ACHN (cell line): Measurements from ENCODE around the gene PDP2.
A peak's percentile ranks its signal among the peaks of the same experiment; 100 is the strongest.
"Not testable (repeated sequence)": the region's sequence is repeated elsewhere in the genome, so short reads cannot be mapped to it uniquely, and the experiment has no call there.

Source experiments
- DNase-seq: peaks from one replicate; pipeline ENCODE4 v3.0.0-alpha.2; 2015
- in situ Hi-C: cut with HindIII; loops from 2 replicates; pipeline ENCODE4 v1.10.0; 2017; ENCODE audit warnings: low sequenced_read_pairs, low pct_ligation_motif_present, low pct_unique_long_range_greater_than_20kb

The PDP2 gene

DNA sequence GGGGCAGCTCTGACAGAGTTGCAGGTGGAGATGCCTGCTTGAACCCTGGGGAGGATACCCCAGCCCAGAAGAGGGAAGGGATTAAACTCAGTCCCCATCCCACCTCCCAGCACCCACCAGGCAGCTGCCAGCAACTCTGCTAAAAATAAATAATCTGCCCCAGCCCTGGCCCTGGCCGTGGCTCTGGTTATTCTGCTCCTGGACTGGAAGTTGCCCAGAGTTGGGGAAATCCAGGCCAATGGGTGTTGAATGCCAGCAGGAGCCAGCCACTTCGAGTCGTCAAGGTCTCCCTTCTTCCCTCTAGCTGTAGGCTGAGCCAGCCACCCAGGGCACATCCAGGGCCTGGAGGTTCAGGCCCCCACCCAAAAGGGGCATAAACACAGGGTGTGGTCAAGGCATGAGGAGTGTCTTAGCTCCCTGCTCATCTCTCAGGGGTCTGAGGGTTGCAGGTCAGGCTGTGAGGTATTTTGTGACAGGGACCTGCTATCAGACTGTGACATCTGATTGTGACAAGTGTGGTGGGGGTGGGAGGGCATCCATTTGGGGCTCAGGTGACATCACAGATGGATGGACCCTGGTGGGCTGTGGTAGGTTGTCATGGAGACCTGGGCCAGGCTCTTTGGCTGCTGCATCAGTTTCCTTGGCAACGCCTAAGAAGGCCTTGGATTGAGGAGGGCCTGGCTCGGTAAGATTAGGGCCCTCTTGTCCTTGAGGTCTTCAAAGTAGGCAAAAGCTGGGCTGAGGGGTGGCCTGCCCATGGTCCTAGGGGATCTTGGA lies 46.0 kb downstream of the PDP2 start:
- in situ Hi-C loops, result no loop called here
- peak; percentile 62 for DNase-seq

DNA sequence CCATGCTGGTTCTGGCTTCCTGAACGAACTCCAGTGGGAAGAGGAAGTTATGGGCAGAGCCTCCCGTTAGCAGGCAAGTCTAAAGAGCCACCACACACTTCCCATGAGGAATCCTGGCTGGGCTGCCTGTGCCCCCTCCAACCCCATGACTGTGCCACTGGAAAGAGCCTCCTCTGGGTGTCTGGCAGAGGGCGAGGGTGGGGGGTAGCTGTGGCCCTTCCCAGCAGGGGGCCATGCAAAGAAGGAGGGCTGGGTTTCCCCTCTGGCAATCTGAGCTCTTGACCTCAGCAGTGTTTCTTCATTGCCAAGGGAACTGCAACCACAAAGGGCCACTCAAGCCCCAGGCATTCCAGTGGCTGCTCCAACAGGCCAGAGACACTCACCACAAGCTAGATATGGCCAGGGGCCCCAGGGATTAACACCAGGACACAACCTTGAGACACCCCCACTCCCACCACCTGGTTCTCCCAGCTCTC lies 46.7 kb downstream of the PDP2 start:
- DNase-seq, result peak; percentile 99

DNA sequence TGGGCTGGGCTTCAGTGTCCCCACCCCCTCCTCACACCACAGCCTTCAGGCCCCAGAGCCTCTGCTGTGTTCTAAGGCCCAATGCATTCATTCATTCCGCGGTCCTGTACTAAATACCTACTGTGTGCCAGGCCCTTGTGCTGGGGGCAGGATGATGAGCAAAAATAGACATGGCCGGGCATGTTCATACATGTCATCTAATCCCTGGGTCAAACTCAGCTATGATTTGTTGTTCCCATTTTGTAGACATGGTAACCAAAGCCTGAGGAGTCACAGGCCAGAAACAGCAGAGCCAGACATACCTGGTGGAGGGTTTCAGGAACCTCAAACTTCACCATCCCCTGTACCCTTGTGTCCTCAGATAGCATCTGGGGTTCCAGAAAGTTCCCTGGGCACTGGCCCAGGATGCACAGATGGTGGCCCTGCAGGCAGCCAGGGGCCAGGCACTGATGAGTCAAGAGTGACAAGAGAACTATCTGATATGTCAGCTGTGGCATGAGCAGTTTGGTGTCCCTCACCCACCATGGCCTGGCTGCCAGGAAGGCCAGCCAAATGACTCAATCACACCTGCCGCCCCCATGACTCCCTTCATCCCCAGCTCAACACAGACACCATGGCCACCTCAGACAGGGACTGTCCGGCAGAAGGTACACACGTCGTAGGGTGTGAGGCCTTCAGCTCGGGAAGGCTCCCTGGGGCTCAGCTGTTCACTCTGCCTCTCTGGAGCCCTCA lies 47.8 kb downstream of the PDP2 start:
- in situ Hi-C loops, result no loop called here
- DNase-seq, result peak; percentile 50

More for the DNA sequence above, 46.7 kb downstream of the PDP2 start:
- in situ Hi-C loops, result no loop called here

DNA sequence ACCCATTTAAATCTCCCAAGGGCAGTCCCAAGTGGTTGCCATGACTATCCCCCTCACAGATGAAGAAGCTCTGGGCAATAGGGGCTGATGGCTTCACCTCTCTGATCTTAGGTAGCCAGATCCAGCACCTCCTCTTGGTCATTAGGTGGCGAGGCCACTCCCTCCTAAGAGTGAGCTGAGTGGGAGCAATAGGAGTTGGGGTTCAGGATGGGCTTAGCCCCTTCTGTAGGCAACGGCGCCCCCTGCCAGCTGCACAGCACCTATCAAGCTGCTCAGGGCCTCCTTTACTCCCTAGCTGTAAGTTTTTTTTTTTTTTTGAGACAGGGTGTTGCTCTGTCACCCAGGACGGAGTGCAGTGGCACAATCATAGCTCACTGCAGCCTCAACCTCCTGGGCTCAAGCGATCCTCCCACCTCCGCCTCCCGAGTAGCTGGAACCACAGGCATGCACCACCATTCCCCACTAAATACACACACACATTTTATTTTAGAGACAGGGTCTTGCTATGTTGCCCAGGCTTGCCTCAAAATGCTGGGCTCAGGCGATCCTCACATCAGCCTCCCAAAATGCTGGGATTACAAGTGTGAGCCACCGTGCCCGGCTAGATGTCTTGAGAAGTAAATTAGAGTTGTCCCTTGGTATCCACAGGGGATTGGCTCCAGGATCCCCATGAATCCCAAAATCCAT lies 48.5 kb downstream of the PDP2 start:
- in situ Hi-C loops, result no loop called here
- peak; percentile 82 for DNase-seq

DNA sequence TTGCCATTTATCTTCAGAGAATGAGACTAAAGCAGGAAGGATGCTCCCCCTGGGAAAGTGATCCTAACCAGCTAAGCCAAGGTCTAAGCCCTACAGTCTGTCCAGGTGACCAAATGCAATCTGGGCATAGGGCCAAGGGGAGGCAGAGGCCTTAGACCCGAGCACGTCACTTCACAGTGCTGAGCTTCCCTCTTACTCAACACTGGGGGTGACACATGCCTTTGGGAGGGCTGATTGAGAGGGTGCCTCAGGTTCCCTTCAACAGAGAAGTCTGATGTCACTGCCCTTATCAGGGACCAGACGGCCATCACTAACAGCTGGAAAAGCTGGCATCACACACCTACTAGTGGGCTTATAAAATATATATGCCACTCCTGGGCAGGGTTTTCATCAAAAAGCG lies 49.9 kb downstream of the PDP2 start:
- in situ Hi-C loops, result no loop called here
- peak; percentile 71 for DNase-seq

DNA sequence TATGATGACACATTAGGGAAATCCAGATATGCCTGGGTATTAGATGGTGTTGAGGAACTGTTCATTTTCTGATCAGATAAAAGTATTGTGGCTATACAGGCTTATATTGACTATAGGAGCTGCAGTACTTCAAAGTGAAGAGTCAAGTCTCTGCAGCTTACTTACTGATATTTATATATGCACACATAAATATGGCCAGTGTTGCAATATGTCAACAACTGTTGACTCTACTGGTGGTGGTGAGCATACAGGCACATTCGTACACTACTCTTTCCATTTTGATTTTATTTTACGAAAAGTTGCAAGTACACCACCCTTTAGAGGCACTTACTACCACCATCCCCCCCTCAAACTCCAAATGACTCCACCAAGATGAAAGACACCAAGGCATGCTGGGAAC lies 51.4 kb downstream of the PDP2 start:
- no peak for DNase-seq
- in situ Hi-C loops, result no loop called here

DNA sequence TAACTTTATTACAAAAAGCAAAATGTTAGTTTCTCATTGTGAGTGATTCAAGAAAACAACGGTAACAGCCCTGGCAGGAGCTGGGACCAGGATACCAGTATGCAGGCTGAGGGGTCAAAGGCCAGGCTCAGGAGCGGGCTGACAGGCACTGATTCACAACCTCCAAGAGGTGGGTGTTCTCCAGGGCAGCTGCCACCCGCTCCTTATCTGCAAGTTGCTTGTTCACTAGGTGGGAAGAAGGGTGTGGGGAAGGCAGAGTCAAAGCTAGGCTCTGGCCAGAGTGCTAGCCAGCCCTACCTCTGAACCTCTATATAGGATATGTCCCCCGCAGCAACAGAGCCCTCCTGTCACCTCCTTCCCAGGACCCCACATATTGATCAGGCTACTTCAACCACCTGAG lies 51.8 kb downstream of the PDP2 start:
- in situ Hi-C loops, result no loop called here
- DNase-seq, result no peak

DNA sequence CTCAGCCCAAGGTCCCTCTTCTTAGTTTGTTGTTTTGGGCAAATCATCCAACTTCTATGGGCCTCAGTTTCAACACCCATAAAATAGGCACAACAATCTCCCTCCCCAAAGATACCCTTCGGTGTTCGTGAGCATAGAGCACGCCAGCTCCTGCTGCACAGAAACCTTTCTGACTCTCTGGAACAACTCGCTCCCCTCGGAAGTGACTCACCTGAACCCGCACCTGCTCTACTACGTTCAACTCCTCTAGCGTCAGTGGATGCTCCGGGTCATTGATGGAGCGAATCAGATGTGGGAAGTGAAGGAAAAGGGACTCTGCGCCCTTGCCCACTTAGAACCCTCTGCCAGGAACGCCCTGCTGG lies 53.4 kb downstream of the PDP2 start:
- in situ Hi-C loops, result no loop called here
- DNase-seq, result peak; percentile 69

DNA sequence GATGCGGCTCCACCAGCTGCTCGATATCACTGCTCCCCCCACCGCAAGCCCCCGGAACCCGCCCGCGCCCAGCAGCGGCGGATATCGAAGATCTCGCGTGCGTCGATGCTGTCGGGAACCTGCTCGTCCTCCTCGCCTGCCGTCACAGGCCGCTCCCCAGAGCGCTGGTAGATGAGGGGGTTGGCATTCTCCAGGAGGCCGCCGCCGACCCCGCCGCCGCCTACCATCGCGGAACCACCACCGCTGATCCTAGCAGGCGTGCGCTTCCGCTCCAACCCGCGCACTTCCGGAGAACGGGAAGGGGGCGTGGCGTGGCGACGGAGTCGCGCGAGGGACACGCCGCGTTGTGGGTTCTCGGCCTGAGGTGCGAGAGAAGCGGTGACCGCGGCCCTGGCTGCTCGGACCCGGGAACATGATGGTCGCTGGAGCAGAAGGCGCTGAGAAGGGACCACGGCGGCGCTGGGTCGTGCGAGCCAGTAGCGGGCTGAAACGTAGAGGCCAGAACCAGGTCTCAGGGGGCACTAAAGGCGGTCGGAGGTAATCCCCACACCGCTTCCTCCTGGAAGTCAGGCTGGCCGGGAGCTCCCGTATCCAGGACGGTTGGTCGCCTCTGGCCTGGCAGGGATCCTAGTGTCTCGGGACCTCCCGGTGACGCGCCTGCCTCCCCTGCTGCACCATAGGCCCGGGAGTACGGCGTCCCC lies 54.0 kb downstream of the PDP2 start, which contains the start of gene CIAO2B:
TSS of gene CIAO2B (minus strand) at position 265 of the 701 bp plus-strand sequence. CDS start at position 227, 38 bp downstream.
- peak; percentile 91 for DNase-seq
- in situ Hi-C loops, result no loop called here

DNA sequence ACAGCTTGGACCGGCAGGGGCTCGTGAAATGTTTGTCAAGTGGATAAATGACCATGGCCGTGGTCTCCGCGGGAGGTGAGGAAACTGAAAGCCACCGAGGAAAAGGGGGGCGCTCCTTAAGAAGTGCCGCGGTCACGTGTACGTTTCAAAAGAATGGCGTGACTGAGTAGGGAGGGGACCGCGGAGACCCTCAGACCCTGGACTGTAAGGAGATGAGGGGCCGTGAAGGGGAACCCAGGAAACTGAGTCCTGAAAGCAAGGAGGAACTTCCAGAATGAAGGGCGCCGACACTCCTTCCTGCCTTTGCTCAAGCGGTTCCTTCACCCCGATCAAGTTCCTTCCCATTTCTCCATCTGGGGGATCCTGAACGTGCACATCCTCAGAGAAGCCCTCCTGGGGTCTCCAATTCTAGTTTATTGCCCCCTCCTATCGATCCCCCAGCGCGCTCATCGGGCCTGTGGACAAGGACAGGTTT lies 54.6 kb downstream of the PDP2 start:
- in situ Hi-C loops, result loop anchor here (5.0 kb wide), 1 partner anchor 38 kb away; no protein-coding TSS in a partner anchor
- not testable (repeated sequence) for DNase-seq

DNA sequence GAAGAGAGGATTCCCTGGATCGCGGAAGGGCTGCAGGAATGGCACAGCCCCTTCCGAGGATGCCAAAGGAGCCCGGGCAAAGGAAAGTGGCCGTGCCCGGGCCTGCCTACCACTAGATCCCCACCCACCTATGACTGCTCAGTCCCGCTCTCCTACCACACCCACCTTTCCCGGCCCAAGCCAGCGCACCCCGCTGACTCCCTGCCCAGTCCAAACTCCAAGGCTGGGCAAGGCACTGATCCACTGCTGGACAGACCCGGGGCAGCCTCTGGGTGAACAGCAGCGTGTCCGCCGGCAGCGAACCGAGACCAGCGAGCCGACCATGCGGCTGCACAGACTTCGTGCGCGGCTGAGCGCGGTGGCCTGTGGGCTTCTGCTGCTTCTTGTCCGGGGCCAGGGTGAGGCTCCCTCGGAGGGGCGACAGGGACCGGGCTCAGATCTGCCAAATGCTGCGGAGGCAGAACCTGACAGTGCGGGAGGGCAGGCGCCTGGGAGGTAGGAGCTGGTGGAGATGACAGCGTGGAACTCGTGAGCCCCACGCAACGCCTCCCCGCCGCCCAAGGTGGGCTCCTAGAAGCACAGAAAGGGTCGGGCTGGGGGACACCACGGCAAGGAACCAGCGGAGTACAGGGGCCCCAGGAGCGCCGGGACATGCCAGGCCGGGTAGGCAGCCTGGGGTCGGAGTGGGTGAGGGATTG lies 55.1 kb downstream of the PDP2 start, which contains the start of gene CES2:
TSS of gene CES2 (plus strand) at position 203 of the 698 bp plus-strand sequence. CDS start at position 323, 120 bp downstream.
- in situ Hi-C loops, result loop anchor here (5.0 kb wide), 1 partner anchor 38 kb away; no protein-coding TSS in a partner anchor
- peak; percentile 88 for DNase-seq

DNA sequence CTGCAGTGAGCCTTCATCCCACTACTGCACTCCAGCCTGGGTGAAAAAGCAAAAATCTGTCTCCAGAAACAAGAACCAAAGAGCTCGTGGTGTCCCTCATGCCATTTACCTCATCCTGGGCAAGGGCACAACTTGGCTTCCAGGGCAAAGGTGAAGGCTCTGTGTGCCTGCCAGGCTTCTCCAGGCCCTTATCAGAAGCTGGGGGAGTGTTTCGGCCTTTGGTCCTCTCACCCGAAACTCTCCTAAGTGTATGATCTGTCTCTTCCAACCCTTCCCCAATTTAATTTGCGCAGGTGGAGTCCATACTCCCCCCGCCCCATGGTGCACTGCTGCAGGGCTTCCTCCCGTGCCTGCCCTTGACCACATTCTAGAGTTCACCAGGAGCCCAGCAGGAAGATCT lies 56.1 kb downstream of the PDP2 start:
- in situ Hi-C loops, result loop anchor here (5.0 kb wide), 1 partner anchor 39 kb away; no protein-coding TSS in a partner anchor
- DNase-seq, result no peak

DNA sequence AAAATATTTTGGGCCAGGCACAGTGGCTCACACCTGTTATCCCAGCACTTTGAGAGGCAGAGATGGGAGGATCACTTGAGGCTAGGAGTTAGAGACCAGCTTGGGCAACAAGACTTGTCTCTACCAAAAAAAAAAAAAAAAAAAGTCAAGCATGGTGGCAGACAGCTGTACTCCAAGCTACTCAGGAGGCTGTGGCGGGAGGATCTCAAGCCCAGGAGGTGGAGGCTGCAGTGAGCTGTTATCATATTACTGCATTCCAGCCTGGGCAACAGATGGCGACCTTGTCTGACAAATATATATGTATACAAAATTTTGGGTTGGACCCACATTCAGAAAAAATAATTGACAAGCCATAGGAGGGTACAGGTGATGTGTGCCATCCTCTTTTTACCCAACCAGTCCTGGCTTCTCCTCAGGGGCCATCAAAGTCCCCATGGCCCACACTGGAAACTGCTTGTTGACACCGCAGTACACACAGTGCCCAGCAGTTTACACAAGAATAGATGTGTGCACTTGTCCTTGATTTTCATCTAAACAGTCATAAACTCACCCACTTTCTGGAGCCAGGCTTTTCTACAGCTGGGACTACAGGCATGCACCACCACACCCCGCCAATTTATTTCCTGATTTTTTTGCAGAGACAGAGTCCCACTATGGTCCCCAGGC lies 56.7 kb downstream of the PDP2 start:
- in situ Hi-C loops, result loop anchor here (5.0 kb wide), 1 partner anchor 40 kb away; no protein-coding TSS in a partner anchor
- no peak for DNase-seq

DNA sequence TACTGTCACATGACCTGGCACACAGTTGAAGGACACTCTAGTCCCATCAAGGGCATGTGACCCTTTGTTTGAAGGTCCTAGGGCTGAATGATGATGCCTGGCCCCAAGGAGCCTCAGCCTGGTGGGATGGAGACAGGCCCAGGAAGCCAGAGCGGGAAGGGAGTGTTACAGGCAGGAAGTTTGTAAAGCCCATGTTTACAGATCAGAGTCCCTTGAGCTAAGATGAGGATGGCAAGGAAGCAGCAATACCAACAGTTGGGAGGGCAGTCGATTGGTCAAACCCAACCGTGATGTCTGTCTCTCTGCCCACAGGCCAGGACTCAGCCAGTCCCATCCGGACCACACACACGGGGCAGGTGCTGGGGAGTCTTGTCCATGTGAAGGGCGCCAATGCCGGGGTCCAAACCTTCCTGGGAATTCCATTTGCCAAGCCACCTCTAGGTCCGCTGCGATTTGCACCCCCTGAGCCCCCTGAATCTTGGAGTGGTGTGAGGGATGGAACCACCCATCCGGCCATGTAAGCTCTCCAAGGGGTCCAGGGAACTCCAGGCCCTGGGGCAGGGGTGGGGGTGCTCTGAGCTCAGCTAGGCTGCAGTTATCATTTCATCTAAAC lies 57.5 kb downstream of the PDP2 start:
- DNase-seq, result no peak
- in situ Hi-C loops, result loop anchor here (5.0 kb wide), 1 partner anchor 41 kb away; no protein-coding TSS in a partner anchor

DNA sequence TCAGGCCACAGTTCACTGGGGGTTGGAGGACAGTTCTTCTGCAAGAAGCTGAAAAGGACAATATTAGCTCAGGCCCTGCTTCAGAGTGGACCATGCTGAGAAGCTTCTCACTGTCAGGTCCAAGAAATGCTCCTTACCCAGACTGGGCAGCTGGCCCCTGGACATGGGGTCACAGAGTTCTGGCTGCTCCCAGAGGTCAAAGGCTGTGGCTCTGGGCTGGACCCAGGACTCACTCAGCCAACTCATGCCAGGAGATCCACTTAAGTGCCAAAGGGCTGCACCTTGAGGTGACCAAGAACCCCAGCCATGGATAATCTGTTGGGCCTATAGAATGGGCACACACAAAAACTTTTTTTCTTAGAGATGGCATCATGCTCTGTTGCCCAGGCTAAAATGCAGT lies 59.1 kb downstream of the PDP2 start:
- in situ Hi-C loops, result loop anchor here (5.0 kb wide), 1 partner anchor 42 kb away; no protein-coding TSS in a partner anchor
- no peak for DNase-seq

DNA sequence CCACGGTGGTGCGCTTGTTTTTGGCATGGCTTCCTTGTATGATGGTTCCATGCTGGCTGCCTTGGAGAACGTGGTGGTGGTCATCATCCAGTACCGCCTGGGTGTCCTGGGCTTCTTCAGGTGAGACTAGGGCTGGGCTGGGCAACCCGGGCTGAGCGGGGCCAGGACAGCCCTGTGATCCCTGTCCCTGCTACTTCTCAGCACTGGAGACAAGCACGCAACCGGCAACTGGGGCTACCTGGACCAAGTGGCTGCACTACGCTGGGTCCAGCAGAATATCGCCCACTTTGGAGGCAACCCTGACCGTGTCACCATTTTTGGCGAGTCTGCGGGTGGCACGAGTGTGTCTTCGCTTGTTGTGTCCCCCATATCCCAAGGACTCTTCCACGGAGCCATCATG lies 59.9 kb downstream of the PDP2 start:
- in situ Hi-C loops, result no loop called here

More for the DNA sequence above, 59.9 kb downstream of the PDP2 start:
- no peak for DNase-seq
